Retinal pigment epithelial cell (primary cell): ENCODE results near the gene ABR.

Experiments used
- DNase-seq: peaks from one replicate; pipeline ENCODE4 v3.0.0-alpha.2; 2010; ENCODE audit warnings: low read depth
- H3K4me3 ChIP-seq: 2 replicates; pipeline ENCODE4 v1.5.1; 2011; ENCODE audit warnings: mild to moderate bottlenecking, low read length, control low read depth, moderate library complexity
- CTCF ChIP-seq: conservative IDR thresholded peaks from 2 replicates; pipeline ENCODE4 v1.5.1; 2011; ENCODE audit warnings: low read depth, low read length, control low read depth, inconsistent platforms

Gene ABR

GRCh38 chr17:1011138-1011537 lies 168.6 kb downstream of the ABR start:
- no peak overlapping the region for H3K4me3 ChIP-seq
- no peak for TF ChIP-seq CTCF
- DNase-seq, result no peak

- no peak for DNase-seq
- no peak overlapping the region for H3K4me3 ChIP-seq
- no peak for TF ChIP-seq CTCF
These were observed 169.2 kb downstream of the ABR start for GRCh38 chr17:1010586-1010985.

- no peak for TF ChIP-seq CTCF
- no peak for DNase-seq
- H3K4me3 ChIP-seq, result no peak overlapping the region
These were observed 169.7 kb downstream of the ABR start for GRCh38 chr17:1010086-1010450.

GRCh38 chr17:1009229-1010085 lies 170.3 kb downstream of the ABR start:
- no peak for DNase-seq
- H3K4me3 ChIP-seq, result no peak overlapping the region
- no peak for TF ChIP-seq CTCF

GRCh38 chr17:1008008-1008761 lies 171.6 kb downstream of the ABR start:
- no peak overlapping the region for H3K4me3 ChIP-seq
- no peak for TF ChIP-seq CTCF
- no peak for DNase-seq

- no peak overlapping the region for H3K4me3 ChIP-seq
- TF ChIP-seq CTCF, result no peak
- no peak for DNase-seq
These were observed 172.3 kb downstream of the ABR start for GRCh38 chr17:1007310-1008007.
